HG02973 (cell line): ENCODE results near the gene MOB1A.
"Not testable (repeated sequence)": the region's sequence is repeated elsewhere in the genome, so short reads cannot be mapped to it uniquely, and the experiment has no call there.

Experiments used
- ATAC-seq: cut with Tn5 transposase; IDR thresholded peaks from one replicate; pipeline ENCODE4 v1.9.1; 2021; ENCODE audit warnings: moderate library complexity; ENCODE audit not compliant: unreplicated experiment

The MOB1A gene

DNA sequence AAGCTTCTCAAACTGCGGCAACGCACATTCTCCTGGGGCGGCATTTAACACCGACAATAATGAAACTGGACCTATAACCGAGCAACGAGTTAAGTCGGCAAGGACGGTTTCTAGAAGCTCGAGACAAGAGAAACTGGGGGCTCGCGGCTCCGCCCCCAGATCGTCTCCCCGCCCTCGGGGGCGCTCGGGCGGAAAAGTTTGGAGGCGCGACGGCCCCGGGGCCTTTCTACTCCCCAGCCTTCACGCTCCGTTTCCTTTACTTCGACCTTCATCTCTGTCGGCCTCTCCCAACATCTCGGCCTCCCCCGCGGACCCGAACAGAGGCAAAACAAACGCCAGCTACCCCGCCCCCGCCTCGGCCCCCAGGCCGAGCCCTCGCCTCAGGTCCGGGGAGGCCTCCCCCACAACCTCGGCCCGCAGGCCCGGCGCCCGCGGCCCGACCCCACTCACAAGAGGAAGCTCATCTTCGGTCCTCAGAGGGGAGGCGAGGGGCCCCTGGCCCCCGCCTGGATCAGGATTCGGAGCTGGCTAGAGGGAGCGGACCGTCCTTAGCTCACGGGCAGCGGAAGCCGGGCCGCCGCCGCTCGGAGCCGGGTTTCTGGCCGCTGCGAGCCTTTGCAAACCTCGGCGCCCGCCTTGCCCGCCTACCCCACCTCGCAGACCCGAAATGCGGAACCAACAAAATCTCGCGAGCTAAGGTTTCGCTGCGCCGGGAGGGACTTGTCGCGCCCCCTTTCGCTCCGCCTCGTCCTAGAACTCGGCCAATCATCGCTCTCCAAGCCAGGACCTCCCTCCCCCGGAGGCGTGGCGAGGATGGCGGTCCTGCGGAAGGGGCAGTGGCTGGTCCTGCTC is at the start of gene MOB1A:
Gene MOB1A, minus strand, starts transcription at position 669 of the 852 bp plus-strand sequence. Its CDS starts 205 bp downstream, at position 464.
- ATAC-seq, result peak; percentile 67

DNA sequence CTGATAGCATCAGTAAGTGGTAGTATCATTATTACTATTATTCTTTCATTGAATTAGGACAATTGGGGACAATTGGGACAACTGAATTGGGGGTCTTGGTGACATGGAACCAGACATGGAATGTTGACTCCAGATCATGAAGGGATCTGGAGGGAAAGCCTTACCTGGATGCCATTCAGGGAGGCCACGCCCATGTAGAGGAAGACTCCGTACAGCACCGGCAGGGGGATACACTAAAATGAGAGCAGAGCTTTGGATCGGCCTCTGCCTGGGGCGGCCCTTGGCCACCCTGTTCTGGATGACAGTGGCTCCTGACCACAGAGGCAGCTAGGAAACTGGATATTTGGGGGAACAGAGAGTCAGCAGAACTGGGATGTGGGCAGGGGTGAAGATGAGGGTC is 49.0 kb upstream of the MOB1A start:
- no peak for ATAC-seq

DNA sequence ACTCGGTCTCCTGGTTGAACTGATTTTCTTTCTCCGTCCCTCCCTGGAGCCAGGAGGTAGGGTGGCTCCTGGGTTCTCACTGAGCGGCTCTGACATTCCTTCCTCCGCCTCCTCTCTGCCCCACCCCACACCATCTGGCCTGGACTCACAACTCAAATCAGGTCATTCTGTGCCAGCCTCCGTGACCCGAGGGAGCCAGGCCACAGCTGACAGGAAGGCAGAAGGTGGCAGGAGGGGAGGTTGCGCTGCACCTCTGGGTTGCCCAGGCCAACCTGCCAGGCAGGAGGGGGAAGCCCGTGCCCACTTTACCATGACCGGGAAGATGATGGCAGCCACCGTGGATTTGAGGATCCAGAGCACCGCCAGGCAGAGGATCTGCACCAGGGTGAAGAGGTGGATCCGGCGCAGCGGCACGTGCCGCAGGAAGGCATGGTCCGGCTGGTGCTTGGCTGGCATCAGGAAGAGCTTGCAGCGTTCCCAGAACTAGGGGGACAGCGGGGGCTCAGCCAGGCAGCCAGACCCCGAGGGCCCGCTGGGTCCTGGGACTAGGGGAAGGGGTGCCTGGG is 48.1 kb upstream of the MOB1A start:
- no peak for ATAC-seq

DNA sequence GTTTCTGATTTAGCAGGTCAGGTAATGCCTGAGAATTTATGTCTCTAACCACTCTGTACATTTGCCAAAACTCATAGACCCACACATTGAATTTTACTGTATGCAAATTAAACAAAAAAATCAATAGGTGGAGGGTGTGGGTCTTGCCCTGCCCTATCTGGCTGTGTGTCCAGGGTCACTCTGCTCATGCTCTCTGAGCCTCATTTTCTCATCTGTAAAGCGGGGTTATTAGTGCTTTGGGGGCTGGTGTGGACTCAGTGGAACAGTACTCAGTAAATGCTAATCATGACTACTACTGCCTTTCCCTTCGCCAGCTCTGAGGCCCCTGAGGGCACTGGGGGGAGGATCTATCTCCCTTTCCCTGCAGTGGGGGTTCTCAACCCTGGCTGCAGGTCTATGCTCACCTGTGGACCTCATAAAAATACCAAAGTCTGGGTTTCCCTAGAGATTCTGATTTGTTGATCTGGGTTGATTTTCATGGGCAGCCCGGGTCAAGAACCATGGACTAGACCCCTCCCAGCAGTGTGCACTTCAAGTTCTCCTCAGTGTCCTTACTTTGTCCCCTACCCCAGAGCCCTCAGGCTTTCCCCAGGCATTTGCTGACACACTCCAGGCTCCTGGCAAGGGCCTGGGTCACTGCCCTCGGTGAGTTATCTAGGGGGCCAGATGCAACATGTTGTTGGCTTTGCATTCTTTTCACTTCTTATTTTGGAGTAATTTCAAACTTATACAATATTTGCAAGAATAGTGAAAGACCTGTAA is 47.2 kb upstream of the MOB1A start:
- no peak for ATAC-seq

DNA sequence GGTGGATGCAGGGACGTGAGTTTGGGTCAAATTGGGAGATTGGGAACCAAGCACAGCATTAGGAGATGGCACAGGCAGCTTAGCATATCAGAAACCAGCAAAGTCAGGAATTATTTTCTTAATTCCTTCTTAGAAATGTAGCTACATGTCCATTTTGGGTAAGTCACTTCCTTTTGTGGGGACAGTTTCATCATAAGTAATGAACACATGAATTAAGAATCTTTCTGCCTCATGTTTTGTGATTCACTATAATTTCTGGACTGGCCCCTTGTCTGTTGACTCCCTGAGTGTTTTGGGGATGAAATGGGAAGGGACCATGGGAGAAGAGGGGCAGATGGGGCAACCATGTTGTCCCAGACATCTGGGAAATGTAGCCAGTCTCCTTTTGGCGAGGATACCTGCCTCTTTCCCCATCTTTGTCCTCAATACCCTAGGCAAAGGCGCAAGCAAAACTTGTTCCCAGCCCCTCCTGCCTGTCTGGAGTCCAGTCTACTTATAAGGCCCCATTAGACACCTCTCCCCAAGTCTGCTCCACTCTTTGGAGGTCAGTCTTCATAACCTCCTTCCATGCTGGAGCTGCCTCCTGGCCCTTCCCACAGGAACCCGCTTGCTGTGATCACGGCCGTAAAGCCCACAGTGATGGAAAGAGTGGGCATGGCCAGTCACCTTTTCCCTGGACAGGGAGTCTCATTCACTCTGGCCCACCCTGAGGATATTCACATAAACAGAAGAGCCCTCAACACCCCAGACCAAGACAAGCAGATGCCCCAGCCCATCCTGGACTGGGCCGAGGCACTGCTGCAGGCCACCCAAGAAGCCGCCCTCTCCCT is 45.5 kb upstream of the MOB1A start:
- no peak for ATAC-seq

DNA sequence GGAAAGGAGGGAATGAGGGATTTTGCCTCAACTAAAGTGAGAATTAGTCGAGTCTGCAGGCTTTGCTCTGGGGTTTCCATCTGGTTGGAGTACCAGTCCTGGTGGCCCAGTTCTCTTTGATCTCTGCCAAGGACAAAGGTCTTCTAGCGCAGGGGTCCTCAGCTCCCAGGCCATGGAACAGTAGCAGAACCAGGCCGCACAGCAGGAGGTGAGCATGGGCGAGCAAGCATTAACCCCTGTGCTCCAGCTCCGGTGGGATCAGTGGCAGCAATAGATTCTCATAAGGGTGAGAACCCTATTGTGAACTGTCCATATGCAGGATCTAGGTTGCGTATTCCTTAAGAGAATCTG is 43.6 kb upstream of the MOB1A start:
- no peak for ATAC-seq

DNA sequence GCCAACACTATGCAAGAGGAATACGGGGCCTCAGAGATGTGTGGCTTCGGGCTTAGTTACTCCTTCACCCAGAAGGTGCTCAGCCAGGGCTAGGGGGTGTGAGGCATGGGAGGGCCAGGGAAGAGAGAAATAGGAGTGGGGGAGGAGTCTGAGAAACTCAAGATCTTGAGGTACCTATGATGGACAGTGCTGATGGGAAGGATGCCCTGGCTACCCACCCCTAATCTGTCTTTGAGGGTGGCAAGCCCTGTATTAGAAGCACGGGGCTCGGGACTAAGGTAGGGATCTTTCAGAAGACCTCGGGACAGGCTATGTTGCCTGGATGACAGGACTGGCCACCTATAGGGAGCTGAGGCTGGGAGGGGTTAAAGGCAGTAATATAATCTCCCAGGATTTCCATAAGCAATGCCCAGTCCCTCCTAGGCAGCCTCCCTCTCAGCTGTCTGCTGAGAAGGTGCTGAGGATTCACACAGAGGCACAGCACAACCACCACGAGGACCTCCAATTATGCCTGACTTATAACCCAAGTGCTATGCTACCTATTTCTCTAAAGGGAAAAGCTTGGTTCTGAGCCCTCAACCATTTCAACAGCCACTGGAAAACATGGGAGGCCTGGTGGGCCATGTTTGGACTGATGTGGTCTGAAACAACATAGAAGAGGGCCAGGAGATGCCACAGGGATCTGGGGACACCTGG is 43.1 kb upstream of the MOB1A start:
- ATAC-seq, result no peak

DNA sequence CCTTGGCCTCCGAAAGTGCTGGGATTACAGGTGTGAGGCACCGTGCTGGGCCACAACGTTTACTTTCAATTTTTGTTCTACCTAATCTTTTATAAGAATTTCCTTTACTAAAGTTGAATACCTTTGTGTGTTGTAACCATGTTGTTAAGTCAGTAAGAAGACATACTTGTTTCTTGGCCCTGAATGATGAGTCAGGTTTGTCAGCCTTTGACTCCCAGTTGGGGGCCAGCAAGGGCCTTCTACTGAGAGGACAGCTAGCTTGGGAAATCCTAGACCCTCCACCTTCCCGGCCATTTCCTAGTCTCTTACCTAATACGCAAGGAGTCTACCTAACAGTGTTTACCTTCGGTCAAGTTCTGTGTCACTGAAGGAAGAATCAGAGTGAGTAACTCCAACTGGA is 42.4 kb upstream of the MOB1A start:
- ATAC-seq, result no peak

DNA sequence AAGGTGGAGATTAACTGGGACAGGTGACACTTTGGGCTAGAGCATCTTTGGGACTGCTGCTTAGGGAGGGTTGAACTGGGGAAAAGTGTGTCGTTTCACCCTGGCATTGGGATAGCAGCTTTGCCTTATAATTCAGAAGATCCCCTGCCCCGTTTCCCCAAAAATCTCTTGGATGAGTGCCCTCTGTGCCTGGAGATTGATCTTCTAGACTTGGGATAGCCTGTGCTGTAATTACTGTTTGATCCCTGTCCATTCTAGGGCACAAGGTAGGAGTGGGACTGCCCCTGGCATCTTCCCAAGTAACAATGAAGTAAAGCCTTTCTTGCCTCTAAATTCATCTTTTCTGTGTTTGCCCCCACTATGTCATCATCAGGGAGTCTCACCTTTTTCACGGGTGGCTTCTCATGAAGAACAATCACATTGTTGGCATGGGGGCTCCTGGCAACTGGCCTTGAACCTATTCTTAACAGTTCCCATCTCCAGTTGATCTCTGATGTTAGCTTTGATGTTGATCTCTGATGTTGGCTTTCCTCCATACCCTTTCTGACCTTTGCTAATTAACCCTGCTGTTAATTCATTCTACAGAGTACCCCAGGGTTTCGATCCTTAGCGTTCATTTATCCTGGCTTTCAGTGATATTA is 41.3 kb upstream of the MOB1A start:
- ATAC-seq, result no peak

DNA sequence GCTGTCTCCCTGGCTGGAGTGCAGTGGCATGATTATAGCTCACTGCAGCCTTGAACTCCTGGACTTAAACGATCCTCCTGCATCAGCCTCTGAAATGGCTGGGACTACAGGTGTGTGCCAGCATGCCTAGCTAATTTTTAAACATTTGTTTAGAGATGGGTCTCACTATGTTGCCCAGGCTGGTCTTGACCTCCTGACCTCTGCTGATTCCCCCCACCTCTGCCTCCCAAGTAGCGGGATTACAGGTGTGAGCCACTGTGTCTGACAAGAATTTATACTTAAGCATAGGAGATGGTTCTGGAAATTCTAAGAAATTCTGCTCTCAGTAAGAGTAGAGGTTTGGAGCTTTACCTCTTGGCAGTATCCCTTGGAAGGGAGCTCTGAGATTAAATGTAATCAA is 38.0 kb upstream of the MOB1A start:
- ATAC-seq, result no peak

DNA sequence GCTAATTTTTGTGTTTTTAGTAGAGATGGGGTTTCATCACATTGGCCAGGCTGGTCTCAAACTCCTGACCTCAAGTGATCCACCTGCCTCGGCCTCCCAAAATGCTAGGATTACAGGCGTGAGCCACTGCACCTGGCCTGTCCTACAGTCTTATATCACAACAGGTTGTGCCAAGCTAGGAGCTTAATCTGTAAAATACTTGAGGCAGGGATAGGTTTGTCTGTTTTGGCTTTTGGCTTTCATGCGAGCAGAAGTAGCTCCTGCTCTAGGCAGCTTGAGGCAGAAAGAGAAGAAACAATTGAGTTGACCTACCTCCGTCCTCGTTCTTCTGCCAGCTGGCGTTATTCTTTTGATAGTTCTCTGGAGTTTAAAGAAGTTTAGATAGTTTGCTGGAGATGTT is 37.1 kb upstream of the MOB1A start:
- not testable (repeated sequence) for ATAC-seq

DNA sequence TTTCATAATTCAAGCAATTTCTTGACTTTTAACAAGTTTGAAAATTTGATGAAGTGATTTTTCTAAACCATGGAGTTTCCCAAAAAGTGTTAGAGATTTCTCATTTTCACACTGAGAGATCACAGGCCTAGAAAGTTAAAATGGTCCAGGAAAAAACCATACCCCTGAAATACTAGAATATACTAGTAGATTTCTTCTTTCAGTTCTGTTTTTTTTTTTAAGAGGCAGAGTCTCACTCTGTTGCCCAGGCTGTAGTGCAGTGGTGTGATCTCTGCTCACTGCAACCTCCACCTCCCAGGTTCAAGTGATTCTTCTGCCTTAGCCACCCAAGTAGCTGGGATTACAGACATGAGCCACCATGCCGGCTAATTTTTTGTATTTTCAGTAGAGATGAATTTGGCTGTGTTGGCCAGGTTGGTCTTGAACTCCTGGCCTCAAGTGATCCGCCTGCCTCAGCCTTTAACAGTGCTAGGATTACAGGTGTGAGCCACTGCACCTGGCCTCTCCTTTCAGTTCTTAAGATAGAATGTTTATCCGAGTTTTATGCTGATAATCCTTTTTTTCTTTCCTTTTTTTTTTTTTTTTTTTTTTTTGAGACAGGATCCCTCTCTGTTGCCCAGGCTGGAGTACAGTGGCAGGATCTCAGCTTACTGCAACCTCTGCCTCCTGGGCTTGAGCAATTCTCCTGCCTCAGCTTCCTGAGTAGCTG is 34.2 kb upstream of the MOB1A start:
- ATAC-seq, result no peak

DNA sequence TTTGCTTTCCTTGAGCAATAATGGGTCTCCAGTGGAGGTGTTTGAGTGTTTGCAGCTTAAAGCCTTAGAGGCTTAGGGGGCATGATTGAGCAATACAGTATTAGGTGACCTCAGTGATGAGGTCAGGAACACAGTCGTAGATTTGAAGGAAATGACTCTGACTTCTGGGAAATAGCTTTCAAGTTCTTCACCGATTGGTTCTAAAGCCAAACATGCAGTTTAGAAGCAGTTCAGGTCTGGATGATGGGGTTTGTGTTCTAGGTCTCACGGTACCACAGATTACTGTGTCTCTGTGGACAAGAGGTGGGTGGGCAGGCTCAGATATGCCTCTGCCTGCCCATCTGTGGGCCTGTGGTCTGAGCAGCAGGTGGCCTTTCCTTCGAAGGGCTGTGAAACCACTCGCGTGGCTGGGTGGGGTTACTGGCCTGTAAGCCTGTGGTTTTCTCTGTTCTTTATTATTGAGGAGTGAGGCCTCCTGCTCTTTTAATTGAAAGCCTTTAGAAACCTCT is 27.6 kb upstream of the MOB1A start:
- ATAC-seq, result peak; percentile 64

DNA sequence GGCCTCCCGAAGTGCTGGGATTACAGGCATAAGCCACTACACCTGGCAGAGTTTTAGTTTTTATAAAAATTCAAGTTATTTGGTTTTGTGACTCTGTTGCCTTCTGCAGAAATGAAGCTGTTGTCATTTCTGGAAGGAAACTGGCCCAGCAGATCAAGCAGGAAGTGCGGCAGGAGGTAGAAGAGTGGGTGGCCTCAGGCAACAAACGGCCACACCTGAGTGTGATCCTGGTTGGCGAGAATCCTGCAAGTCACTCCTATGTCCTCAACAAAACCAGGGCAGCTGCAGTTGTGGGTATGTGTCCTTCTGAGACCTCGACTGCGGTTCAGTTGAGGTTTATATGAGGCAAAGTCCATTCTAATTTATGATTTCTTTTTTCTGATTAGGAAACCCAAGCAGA is 26.9 kb upstream of the MOB1A start:
- ATAC-seq, result no peak

DNA sequence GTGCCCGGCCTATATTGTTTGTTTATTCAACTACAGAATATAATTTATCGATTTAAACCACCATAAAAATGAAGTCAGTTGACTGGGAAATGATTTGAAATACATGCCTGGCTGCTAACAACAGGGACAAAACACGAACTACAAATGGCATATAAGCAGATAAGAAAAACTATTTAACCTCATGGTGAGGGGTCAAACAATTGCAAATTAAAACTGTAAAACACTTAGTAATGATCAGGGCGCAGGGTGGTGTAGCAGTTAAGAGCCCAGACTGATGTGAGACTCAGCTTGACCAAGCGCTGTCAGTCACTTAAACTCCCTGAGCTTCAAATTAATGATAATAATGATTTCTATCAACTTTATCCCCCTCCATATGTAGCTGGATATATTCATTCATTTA is 26.4 kb upstream of the MOB1A start:
- ATAC-seq, result no peak

DNA sequence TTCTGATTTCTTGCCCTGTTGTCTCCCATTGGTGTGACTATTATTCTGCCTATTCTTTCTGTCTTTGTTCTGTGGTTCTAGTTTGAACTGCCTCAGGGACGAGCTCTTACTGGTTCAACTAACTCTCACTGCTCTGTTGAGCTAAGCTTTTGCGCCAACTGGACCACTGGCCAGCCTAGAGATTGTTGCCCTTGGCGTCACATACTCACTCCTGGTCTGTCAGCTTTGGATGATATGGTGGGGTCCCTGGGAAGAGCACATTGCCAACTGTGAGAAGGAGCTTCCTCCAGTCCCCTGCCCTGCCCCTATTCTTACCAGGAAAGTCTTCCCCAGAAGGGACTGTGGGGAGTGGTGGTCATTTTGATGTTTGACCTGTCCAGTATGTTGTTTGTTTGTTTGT is 25.8 kb upstream of the MOB1A start:
- no peak for ATAC-seq

DNA sequence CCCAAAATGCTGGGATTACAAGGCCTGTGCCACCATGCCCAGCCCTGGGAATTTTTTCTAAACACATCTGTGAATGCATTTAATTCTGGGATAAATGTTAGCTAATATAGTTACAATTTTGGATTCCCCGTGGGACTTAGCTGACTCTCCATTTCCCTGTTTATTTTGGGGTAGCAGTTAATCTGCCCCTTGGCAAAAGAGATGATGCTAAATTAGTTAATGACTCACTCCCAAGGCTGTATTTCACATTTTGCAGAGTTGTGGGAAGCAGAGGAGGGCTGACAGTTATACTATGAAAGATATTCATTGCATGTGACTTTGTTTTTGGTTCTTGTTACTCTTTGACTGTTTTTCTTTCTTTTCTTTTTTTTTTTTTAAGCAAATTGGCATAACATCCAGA is 22.9 kb upstream of the MOB1A start:
- no peak for ATAC-seq

DNA sequence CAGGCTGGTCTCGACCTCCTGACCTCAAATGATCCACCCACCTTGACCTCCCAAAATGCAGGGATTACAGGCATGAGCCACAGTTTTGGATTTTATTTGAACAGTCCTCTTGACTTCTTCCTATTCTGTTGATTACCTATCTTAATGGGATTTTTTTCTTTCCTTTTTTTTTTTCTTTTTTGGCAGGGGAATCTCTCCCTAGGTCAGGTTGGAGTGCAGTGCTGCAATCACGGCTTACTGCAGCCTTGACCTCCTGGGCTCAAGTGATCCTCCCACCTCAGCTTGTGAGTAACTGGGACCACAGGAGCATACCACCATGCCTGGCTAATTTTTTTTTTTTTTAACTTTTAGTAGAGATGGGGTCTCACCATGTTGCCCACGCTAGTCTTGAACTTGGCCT is 22.5 kb upstream of the MOB1A start:
- ATAC-seq, result no peak

DNA sequence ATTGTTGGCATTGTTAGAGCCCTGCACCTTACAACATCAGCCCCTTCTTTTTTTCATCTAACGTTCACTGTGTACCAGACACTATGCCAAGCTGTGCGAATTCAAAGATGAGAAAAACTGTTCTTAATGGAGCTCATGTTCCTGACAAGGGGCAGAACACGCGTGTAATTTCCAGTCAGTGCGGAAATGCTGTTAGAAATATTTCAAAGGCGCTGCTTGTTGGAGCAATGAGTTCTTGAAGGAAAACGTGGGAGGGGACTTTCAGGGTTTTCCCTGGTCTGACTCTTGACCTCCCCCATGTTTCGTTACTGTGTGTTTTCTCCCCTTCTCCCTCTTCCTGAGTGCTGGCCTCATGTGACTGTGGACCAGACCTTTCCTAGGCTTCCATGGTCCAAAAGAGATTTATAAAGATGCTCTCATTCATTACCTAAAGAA is 21.2 kb upstream of the MOB1A start:
- no peak for ATAC-seq
